Tibial nerve (tissue), 4 donors: ENCODE results near the gene CCDC69. TPM values are rescaled to one million over a fixed set of nuclear protein-coding genes. Genes with fewer than 3 reads are reported as not detected.

Experiments used
- DNase-seq, 2 donors: peaks; one replicate each; pipeline ENCODE4 v3.0.0-alpha.2; 2019; ENCODE audit warnings: low spot score in 2 of 2
- H3K27ac ChIP-seq, 4 donors: fragments of 200-600 bp; sonication (generic) in 3 of 4; one replicate each; pipeline ENCODE4 v1.5.1; 2017 to 2019; ENCODE audit warnings: mild to moderate bottlenecking in 1 of 4
- H3K27me3 ChIP-seq, 2 donors: fragments of 200-600 bp; sonication (generic) in 1 of 2; one replicate each; pipeline versions ENCODE4 v1.5.1 to v1.6.0; 2017 to 2019
- H3K36me3 ChIP-seq, 3 donors: fragments of 200-600 bp; sonication (generic); one replicate each; pipeline ENCODE4 v1.5.1; 2018 to 2019
- H3K4me1 ChIP-seq, 4 donors: fragments of 200-600 bp; sonication (generic) in 3 of 4; one replicate each; pipeline ENCODE4 v1.5.1; 2017 to 2019
- H3K4me3 ChIP-seq, 4 donors: fragments of 200-600 bp; sonication (generic) in 3 of 4; one replicate each; pipeline ENCODE4 v1.5.1; 2017 to 2019; ENCODE audit warnings: mild to moderate bottlenecking in 1 of 4, moderate library complexity in 1 of 4
- H3K9me3 ChIP-seq, 4 donors: fragments of 200-600 bp; sonication (generic) in 3 of 4; one replicate each; pipeline ENCODE4 v1.5.1; 2017 to 2019
- CTCF ChIP-seq, 5 experiments: fragments of 200-600 bp in 3 of 5; fragments of 450-650 bp in 2 of 5; sonication (generic) in 3 of 5; IDR thresholded peaks; one replicate each; pipeline ENCODE4 v1.5.1; 2016 to 2019; ENCODE audit warnings: antibody characterized with exemption in 5 of 5, mild to moderate bottlenecking in 3 of 5, moderate library complexity in 2 of 5
- EP300 ChIP-seq, 2 donors: sonication (generic); formaldehyde crosslinking; IDR thresholded peaks; one replicate each; pipeline ENCODE4 v1.6.1; 2017; ENCODE audit warnings: antibody characterized with exemption in 2 of 2, mild to moderate bottlenecking in 1 of 2
- POLR2A ChIP-seq, 2 donors: fragments of 450-650 bp; IDR thresholded peaks; one replicate each; pipeline ENCODE4 v1.6.1; 2017; ENCODE audit warnings: antibody characterized with exemption in 2 of 2, mild to moderate bottlenecking in 2 of 2, moderate library complexity in 2 of 2
- WGBS, 2 donors: methylation state at CpG; one replicate each; pipeline ENCODE4 v1.1.5; 2018; 5-methylcytosine and 5-hydroxymethylcytosine counted together
- total RNA-seq, 4 donors: library from RNA; depleted of rRNA; stranded (reverse); fragments of >200 nt; gene quantifications; one replicate each; pipeline ENCODE4 v1.1.0, GENCODE V29; 2016

The CCDC69 gene
- total RNA-seq, 4 donors from 2014 or later: 95.6 to 201 (median 112) TPM

GRCh38 chr5:151140686-151141459, 83.0 kb downstream of the CCDC69 start:
- TF ChIP-seq CTCF (IDR thresholded peaks at IDR 0.05): no peak
- TF ChIP-seq EP300 (IDR thresholded peaks at IDR 0.05): no peak
- TF ChIP-seq POLR2A (IDR thresholded peaks at IDR 0.05): no peak
- peaks cover 0 to 72% (median 36%) of the 10 kb centered on the region in 3 donors for H3K36me3 ChIP-seq
- H3K27ac ChIP-seq: peak overlapping the region in 3 of 4 donors; percentile 0 to 36 (median 4)
- no peaks in the 10 kb centered on the region for H3K27me3 ChIP-seq
- no peak for DNase-seq
- no peak overlapping the region for H3K4me3 ChIP-seq
- H3K4me1 ChIP-seq: peaks cover 0 to 39% (median 20%) of the 10 kb centered on the region in 4 donors
- 68 to 74% methylated on average over 7 of the region's 7 CpGs for WGBS, 2 donors
- H3K9me3 ChIP-seq: no peaks in the 10 kb centered on the region

GRCh38 chr5:151139646-151140045, 84.2 kb downstream of the CCDC69 start:
- Histone ChIP-seq H3K27me3 (no peaks in the 10 kb centered on the region), H3K4me3 (no peak overlapping the region), H3K27ac (no peak overlapping the region), H3K9me3 (no peaks in the 10 kb centered on the region), H3K4me1 (peaks cover 0 to 31% (median 20%) of the 10 kb centered on the region in 4 donors), H3K36me3 (peaks cover 0 to 73% (median 43%) of the 10 kb centered on the region in 3 donors)
- DNase-seq: no peak
- WGBS, 2 donors: 94 to 96% methylated on average over 3 of the region's 3 CpGs
- TF ChIP-seq POLR2A (IDR thresholded peaks at IDR 0.05): no peak
- no peak for TF ChIP-seq CTCF (IDR thresholded peaks at IDR 0.05)
- no peak for TF ChIP-seq EP300 (IDR thresholded peaks at IDR 0.05)

- no peaks in the 10 kb centered on the region for H3K9me3 ChIP-seq
- no peak overlapping the region for H3K4me3 ChIP-seq
- H3K36me3 ChIP-seq: peaks cover 0 to 75% (median 50%) of the 10 kb centered on the region in 3 donors
- H3K27ac ChIP-seq: no peak overlapping the region
- WGBS, 2 donors: 79 to 87% methylated on average over 8 of the region's 8 CpGs
- DNase-seq: no peak
- peaks cover 0 to 28% (median 20%) of the 10 kb centered on the region in 4 donors for H3K4me1 ChIP-seq
- TF ChIP-seq POLR2A (IDR thresholded peaks at IDR 0.05): no peak
- no peak for TF ChIP-seq CTCF (IDR thresholded peaks at IDR 0.05)
- TF ChIP-seq EP300 (IDR thresholded peaks at IDR 0.05): no peak
- no peaks in the 10 kb centered on the region for H3K27me3 ChIP-seq
These were observed 84.9 kb downstream of the CCDC69 start for GRCh38 chr5:151139015-151139414.

GRCh38 chr5:151138114-151138513, 85.8 kb downstream of the CCDC69 start:
- 81 to 91% methylated on average over 1 of the region's 1 CpG for WGBS, 2 donors
- Histone ChIP-seq H3K4me1 (peaks cover 0 to 24% (median 17%) of the 10 kb centered on the region in 4 donors), H3K27me3 (no peaks in the 10 kb centered on the region), H3K4me3 (no peak overlapping the region), H3K36me3 (peaks cover 0 to 77% (median 53%) of the 10 kb centered on the region in 3 donors), H3K9me3 (no peaks in the 10 kb centered on the region), H3K27ac (no peak overlapping the region)
- TF ChIP-seq POLR2A (IDR thresholded peaks at IDR 0.05): no peak
- DNase-seq: no peak

GRCh38 chr5:151137067-151137825, 86.6 kb downstream of the CCDC69 start:
- peaks cover 0 to 16% (median 14%) of the 10 kb centered on the region in 4 donors for H3K4me1 ChIP-seq
- 86 to 94% methylated on average over 10 of the region's 10 CpGs for WGBS, 2 donors
- no peak for DNase-seq
- H3K9me3 ChIP-seq: no peaks in the 10 kb centered on the region
- H3K27me3 ChIP-seq: no peaks in the 10 kb centered on the region
- no peak for TF ChIP-seq EP300 (IDR thresholded peaks at IDR 0.05)
- no peak for TF ChIP-seq POLR2A (IDR thresholded peaks at IDR 0.05)
- TF ChIP-seq CTCF (IDR thresholded peaks at IDR 0.05): no peak
- no peak overlapping the region for H3K27ac ChIP-seq
- no peak overlapping the region for H3K4me3 ChIP-seq
- H3K36me3 ChIP-seq: peaks cover 0 to 81% (median 53%) of the 10 kb centered on the region in 3 donors
